DMS 273 (cell line): Measurements from ENCODE around the gene SFMBT1.
A peak's percentile ranks its signal among the peaks of the same experiment; 100 is the strongest.

ENCODE experiments used
- DNase-seq: peaks from one replicate; lab custom pipeline; 2025; ENCODE audit not compliant: unreplicated experiment; lab: John Stamatoyannopoulos, UW

The SFMBT1 gene

DNA sequence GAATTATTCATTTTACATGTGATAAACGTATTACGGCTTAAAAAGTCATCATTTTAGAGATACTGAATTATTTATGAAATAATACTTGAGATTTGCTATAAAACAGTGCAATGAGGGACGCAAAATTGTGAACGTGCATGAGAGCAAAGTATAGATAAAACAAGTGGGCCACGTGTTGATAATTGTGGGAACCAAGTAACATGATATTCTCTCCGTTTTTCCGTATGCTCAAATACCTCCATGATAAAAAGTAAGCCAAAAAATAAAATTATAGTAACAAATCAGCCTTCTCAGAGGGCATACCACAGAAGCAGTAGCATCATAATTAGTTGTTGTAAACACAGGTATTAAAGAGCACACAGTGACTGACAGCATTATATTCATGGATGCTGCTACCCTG, 42.6 kb downstream of the SFMBT1 start:
- DNase-seq = no peak

DNA sequence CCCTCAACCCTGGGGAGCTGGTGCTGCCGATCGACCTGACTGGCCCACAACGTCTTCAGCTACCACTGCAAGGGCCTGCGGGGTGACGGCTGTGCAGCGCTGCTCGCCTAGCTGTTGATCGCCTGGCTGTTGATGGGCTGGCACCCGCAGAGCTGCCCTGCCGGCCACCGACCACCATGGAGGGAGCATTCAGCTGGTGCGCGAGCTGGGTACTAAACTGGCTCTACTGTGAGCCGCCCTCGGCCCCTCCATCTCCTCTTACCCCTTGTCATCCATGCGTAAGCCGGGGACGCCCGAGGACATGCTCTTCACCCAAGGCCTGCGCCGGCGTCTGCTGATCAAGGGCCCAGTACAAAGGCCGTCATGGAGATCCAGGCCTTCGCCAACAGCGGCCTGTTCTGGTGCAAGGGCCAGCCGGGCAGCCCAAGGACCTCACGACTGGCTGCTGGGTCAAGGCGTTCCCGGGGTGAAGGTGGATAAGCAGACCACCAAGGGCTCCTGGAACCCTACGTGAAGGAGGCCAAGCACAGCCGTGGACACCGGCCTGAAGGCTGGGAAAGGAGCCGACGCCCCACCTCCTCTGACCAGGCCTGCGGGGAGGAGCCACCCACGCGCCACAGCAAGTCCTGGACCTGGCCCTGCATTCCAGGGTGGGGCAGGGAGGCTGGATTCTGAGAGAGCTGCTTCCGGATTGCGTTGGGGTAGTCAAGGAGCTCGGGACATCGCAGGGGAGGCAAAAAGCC, 46.9 kb downstream of the SFMBT1 start:
- no peak for DNase-seq

DNA sequence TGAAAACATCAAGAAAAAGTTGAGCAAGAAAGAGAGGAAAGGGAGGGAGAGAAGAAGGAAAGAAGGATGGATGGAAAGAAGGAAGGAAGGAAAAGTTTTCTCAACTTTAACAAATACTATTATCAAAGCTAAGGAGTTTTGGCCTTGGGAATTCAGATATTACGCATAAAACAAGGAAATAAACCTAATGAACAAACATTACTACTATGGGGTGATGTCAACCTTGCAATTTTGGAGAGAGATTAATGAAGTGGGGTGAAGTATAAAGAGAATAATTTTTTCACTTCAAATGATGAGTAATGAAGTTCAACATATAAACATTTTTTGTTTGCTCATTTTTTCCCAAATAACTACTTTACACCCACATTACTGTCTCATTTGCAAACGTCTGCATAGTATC, 55.2 kb downstream of the SFMBT1 start:
- no peak for DNase-seq

DNA sequence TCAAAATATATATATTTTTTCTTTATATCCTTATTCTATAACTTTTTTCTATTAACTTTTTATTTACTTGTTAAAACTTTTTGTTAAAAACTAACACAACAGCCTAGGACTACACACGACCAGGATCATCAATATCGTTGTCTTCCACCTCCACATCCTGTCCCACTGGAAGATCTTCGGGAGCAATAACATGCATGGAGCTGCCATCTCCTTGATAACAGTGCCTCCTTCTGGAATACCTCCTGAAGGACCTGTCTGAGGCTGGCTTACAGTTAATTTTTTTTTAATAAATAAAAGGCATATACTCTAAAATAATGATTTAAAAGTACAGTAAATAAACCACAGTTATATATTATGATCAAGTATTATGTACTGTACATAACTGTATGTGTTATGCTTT, 58.9 kb downstream of the SFMBT1 start:
- DNase-seq = peak; percentile 20

DNA sequence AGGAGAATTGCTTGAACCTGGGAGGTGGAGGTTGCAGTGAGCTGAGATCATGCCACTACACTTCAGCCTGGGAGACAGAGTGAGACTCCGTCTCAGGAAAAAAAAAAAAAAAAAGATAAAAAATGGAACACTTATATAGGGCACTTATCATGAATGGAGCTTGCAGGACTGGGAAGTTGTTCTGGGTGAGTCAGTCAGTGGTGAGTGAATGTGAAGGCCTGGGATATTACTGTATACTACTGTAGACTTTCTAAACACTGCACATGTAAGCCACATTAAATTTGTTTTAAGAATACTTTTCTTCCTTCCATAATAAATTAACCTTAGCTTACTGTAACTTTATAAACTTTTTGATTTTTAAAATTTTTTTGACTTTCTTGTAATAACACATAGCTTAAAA, 59.8 kb downstream of the SFMBT1 start:
- no peak for DNase-seq

DNA sequence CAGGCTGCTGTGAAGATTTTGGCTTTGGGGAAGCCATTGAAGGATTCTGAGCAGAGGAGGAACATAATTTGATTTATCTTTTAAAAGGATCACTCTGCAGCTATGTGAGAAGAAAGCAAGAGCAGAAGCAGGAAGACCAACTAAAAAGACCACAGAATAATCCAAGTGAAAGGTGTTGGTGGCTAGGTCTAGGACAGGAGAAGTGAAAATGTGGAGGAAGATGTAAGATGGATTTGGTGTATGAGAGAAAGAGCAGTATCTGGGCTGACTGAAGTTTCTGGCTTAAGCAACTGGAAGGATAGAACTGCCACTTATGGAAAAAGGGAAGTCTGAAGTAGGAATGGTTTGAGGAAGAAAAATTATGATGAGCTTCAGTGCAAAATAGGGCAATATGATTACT, 62.0 kb downstream of the SFMBT1 start:
- DNase-seq = no peak

DNA sequence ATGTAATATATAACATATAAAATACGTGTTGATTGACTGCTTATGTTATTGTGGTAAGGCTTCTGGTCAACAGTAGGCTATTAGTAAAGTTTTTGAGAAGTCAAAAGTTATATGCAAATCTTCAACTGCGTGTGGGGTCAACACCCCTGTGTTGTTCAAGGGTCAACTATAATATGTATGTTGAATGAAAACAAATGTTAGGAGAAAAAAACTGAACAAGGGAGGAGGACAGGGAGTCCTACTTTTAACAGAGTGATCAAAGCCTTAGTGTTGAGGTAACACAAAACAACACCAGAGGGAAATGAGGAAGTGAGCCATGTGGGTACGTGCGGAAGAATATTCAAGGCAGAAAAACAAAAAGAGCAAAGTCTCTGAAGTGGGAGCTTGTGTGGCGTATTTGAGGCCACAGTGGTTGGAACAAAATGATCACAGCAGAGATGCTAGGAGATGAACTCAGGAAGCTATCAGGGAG, 62.5 kb downstream of the SFMBT1 start:
- DNase-seq = no peak

DNA sequence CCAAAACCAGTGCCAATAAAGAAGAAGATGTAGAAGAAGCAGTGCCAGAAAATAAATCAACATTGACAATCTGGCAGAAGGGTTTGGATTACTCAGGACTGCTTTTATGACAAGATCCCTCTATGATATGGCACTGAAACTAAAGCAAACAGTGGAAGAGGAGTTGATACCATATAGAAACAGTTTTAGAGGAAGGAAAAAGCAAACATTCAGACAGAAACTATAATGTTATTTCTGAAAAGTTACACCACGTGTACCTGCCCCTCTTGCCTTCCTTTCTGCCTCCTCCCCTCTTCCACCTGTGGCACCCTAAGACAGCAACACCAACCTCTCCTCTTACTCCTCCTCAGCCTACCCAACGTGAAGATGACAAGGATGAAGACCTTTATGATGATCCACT, 63.0 kb downstream of the SFMBT1 start:
- DNase-seq = no peak

DNA sequence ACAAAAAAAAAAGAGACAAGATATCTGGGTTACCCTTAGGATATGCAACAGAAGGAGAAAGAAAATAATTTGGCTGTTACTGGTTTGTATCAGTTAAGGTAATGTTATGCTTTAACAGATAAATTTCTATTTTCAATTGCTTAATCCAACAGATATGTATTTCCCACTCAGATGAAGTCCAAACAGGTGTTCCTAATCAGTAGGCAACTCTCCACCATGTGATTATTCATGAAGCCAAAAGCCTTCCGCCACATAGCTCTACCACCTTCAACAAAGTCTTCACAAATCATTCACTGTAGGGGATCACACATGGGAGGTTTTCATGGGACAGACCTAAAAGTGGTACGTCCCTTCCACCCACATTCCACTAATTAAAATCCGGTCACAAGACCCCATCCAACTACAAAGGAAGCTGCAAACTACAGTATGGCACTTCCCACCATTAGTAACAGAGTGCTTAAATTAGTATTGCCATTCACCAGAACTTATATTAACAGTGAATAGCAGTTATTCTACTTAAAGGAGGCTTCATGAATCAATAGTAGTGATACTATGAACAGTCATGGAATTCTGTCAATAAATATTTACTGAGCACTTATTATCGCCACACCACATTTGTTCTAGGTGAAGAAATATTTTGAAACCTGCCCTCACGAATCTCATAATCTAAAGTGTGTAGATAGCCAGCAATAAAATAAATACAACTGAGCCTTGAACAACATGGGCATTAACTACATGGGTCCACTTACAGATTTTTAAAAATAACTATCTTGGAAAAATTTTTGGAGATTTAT, 66.5 kb downstream of the SFMBT1 start:
- no peak for DNase-seq

DNA sequence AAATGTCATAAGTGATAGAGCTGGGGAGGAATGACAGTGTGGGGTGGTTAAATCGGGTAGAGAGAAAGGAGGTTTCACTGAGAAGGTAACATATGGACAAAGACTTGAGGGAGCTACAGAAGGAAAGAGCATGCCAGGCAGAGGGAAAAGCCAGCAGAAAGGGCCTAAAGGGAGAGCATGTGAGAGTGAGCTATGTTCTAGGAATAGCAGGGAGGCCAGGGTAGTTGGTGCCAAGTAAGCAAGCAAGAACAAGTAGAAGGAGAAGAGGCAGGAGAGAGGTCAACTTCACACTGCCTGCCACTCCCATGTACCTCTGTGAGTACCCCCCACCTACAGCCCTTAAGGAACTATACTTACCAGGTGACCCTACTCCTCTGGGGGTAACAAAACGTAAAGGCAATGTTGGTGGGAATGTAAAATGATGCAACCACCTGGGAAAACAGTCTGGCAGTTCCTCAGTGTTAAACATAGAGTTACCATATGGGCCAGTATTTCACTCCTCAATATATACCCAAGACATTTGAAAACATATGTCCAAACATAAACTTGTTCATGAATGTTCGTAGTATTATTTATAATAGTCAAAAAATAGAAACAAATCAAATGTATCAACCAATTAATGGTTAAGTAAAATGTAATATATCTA, 67.6 kb downstream of the SFMBT1 start:
- DNase-seq = peak; percentile 41

DNA sequence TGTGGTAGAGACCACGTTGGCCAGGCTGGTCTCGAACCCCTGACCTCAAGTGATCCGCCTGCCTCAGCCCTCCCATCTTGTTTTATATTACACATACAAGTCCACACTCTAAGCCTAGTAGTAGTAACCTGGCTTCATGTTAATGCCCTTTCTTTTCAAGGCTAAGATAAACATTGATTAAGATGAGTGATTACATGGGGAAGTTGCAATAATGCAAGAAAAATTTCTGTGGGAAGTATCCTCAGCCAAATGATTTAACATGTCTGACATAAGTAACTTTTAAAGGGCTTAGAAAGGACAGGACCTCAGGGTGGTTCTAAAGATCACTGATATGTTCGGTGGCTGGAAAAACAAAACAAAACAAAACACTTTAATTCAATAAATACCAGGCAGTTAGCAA, 72.1 kb downstream of the SFMBT1 start:
- DNase-seq = no peak

DNA sequence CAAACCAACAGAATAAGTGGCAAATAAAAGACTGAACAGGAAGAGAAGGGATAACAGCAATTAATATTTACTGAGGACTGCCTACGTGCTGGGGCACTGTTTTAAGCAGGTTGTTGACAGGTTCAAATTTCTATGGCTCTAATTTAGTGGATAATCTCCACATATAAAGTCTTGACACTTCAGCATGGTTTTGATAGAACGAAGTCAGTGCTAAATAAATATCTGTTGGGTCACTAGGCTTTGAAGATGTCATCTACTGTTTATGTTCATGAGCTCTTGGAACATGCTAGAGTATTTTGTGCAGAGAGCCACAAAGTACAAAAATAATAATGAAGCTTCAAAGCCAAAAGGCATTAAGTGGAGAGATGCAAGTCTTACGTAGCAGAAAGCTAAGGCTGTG, 74.0 kb downstream of the SFMBT1 start:
- DNase-seq = no peak

DNA sequence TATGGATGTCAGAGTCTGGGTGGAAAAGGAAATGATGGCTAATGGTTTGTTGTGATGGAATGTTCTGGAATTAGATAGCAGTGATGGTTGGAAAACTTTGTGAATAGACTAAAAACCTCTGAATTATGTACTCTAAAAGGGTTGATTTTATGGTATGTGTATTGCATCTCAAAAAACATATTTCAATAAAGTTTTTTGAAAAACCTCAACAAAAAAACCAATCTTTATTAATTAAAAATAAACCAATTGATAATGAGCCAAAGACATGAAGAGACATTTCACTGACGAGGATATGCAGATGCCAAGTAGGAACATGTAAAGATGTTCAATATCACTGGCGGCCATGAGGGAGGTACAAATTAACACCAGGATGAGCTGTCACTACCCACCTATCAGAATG, 78.5 kb downstream of the SFMBT1 start:
- DNase-seq = no peak

DNA sequence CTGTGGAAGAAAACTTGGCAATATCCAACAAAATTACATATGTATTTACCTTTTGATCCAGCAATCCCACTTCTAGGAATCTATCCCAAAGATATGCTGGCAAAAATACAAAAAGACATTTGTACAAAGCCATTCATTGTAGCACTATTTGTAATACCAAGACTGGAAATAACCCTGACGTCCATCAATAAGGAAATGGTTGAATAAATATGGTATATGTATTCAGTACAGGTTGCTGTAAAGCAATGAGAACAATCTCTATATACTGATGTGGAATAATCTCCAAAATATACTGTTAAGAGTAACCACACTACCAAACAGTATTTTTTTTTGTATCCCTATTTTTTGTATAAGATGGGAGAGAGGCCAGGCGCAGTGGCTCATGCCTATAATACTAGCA, 83.7 kb downstream of the SFMBT1 start:
- no peak for DNase-seq

DNA sequence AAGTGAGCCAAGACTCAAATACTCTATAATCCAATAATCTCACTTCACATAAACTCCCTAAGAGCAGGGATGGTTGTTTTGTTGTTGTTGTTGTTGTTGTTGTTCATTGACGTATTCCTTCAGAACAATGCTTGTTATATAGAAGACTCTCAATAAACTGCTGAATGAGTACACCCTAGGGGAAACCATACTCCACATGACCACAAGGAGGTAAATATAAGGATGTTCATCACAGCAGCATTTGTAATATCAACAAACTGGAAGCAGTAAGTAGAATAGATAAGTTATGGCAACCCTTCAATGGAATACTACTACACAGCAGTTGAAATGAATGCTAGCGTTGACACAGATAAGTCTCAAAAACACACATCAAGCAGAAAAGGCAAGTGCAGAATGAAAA, 86.1 kb downstream of the SFMBT1 start:
- no peak for DNase-seq

DNA sequence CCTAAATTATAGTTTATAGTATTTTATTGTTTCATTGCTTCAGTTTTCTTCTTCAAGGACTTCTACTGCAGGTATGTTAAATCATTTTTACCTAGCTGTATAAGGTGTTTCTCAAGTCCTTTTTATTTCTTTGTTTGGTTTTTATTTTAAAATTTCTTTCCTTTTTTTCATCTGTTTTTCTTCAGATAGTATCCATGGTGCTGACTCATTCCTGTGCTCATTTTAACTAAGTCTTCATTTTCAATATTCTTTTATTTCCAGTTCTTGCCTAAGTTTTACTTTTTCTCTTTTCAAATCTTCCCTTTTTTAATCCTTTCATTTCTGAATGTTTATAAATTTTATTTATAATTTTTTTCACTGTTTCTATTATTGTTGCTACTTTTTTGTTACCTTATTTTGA, 106.3 kb downstream of the SFMBT1 start:
- DNase-seq = no peak

DNA sequence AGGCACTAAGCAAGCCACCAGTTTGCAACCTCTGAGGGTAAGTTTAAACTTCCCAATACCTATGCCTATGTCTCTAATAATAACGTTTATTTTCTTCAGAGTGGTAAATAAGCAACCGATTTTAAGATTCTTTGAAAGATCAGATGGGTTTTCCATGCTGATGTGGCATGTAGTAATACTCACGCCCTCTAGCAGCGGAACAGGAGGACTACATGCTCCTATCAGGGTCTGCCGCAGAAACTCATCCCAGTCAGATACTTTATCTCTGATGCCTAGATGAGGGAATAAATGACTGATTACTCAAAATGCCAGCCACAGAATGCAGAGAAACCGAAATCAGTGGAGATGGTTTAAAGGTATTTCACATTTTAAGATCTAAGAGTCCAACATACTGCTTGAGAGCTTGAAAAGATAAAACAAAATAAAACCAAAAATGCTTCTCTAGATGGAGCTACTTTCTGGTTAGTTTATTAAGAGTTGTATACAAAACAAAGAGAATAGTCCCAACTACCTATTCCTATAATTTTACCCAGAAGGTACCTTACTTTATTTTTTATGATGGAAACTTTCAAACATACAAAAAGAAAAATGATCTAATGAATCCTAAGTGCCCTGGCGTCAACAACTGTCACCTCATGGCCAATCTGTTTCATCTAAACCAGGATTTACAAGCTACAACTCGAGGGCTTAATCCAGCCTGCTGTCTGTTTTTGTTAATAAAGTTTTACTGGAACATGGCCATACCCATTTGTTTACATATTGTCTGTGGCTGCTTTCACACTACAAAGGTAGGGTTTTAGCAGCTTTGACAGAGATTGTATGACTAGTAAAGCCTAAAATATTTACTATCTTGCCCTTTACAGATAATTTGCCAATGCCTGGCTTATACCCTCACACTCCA, 111.0 kb downstream of the SFMBT1 start:
- peak; percentile 65 for DNase-seq

DNA sequence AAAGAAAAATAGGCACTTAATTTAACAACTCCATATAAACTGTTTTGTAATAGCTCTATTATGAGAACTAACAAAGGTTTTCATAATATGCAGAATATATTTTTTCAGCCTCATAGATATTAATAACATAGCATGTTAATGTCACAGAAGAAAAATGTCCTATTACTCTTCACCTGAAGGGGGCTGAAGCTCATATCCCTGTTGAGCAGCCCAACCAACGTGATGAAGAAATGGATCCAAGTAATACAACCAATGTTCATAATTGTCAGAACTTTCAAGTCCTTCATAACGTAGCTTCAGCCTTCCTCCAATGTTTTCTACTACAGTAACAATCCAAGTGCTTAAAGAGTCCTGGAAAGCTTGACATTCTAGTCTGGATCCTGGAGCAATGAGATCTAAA, 114.0 kb downstream of the SFMBT1 start:
- DNase-seq = no peak

DNA sequence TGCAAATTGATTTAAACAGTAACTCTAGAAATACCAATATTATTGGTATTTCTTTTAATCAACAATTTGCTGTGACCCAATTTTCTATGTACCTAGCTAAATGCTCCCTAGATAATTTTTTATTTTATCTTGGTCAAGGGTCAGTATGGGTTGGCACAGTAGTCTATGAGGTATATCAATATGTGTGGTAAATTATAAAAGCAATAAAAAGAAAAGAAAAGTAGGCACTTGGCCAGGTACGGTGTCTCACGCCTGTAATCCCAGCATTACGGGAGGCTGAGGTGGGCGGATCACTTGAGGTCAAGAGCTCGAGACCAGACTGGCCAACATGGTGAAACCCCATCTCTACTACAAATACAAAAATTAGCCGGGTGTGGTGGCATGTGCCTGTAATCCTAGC, 114.5 kb downstream of the SFMBT1 start:
- DNase-seq = no peak

DNA sequence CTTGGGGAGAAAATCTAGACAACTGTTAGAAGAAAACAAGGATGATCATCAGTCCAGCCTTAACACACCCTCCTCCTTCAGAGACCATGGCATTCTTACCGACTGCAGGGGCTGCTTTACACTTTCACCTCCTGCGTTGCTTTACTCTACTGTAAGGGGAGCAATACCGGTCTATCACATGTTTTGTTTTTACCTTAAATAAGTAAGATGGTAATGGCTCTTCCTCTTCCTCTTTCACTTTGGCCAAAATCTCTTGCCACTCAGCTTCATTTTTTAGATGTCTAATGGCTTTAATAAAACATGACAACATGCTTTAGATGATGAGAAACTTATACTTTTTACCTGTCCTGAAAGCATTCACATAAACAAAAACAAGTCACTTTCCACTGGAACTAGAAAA, 115.1 kb downstream of the SFMBT1 start:
- DNase-seq = no peak

DNA sequence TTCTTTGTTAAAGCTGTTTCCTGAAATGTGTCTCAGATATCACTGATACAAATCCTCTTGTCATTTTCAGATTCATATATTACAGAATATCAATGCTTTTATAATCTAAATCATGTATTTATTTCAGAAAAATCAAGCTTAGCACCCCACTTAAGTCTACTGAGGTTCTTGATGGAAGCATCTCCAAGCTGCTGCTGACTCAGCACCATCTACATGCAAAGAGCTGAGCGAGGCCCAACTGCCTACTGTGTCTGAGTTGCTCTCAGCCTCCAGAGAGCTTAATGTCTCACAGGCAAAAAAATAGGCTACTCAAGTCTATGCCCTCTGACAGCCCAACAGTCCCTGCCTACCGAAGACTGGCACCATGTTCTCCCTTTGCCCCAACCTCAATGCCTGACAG, 119.3 kb downstream of the SFMBT1 start:
- no peak for DNase-seq
